Purkinje cell (primary cell): ENCODE measurements around the gene ERVV-1. TPM values are rescaled to one million over a fixed set of nuclear protein-coding genes. Genes with fewer than 3 reads are reported as not detected.

Experiments
- polyA plus RNA-seq: library from polyadenylated mRNA; unstranded; fragments of >200 nt; fragmentation: Nextera tagmentation; gene quantifications from 2 replicates; pipeline ENCODE4 v1.2.1, GENCODE V29; 2014

ERVV-1 gene, protein sequence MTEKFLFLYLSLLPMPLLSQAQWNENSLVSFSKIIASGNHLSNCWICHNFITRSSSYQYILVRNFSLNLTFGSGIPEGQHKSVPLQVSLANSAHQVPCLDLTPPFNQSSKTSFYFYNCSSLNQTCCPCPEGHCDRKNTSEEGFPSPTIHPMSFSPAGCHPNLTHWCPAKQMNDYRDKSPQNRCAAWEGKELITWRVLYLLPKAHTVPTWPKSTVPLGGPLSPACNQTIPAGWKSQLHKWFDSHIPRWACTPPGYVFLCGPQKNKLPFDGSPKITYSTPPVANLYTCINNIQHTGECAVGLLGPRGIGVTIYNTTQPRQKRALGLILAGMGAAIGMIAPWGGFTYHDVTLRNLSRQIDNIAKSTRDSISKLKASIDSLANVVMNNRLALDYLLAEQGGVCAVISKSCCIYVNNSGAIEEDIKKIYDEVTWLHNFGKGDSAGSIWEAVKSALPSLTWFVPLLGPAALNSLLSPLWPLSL
- not detected in 2 replicates for polyA plus RNA-seq

GRCh38 chr19:53013621-53014020 is at the start of gene ERVV-1:
ERVV-1 (plus strand) TSS chr19:53013921; CDS start chr19:53014091, 170 bp downstream.

Other genes starting within 250 kb of the ERVV-1 start
- 0.93 and 4.1 TPM in 2 replicates for gene ZNF600, start 227.1 kb upstream of the ERVV-1 start, polyA plus RNA-seq
- gene ZNF28, start 192.3 kb upstream of the ERVV-1 start, polyA plus RNA-seq: 4.6 and 6.3 TPM in 2 replicates
- 4.8 and 10.1 TPM in 2 replicates for gene ZNF468, start 156.3 kb upstream of the ERVV-1 start, polyA plus RNA-seq
- gene ZNF320, start 116.3 kb upstream of the ERVV-1 start, polyA plus RNA-seq: 4.9 and 10.2 TPM in 2 replicates
- 0.38 TPM in 1 of 2 replicates, not detected in the other for gene ZNF888, start 90.5 kb upstream of the ERVV-1 start, polyA plus RNA-seq
- gene ZNF816, start 51.0 kb upstream of the ERVV-1 start, polyA plus RNA-seq: 1.2 and 7.5 TPM in 2 replicates
- gene ERVV-2, start 30.8 kb downstream of the ERVV-1 start, polyA plus RNA-seq: not detected in 2 replicates
- gene ZNF160, start 89.5 kb downstream of the ERVV-1 start, polyA plus RNA-seq: 6.8 and 8.2 TPM in 2 replicates
- 46.1 and 56.6 TPM in 2 replicates for gene ZNF415, start 119.0 kb downstream of the ERVV-1 start, polyA plus RNA-seq
- gene ZNF347, start 145.1 kb downstream of the ERVV-1 start, polyA plus RNA-seq: 4.1 and 5.0 TPM in 2 replicates
- 1.6 and 3.5 TPM in 2 replicates for gene ZNF665, start 179.4 kb downstream of the ERVV-1 start, polyA plus RNA-seq
- gene ZNF677, start 241.0 kb downstream of the ERVV-1 start, polyA plus RNA-seq: 18.1 and 19.4 TPM in 2 replicates
- not detected in 2 replicates for gene VN1R2, start 244.4 kb downstream of the ERVV-1 start, polyA plus RNA-seq